Thymus (tissue), 11 donors: ENCODE results near the gene DMRT1. TPM values are rescaled to one million over a fixed set of nuclear protein-coding genes. Genes with fewer than 3 reads are reported as not detected.
"Not testable (repeated sequence)": the region's sequence is repeated elsewhere in the genome, so short reads cannot be mapped to it uniquely, and the experiment has no call there.

Experiments used
- DNase-seq, 9 donors: peaks; one replicate each; pipeline ENCODE4 v3.0.0-alpha.2; 2013; ENCODE audit warnings: low spot score in 9 of 9, low read depth in 6 of 9, missing footprints in 1 of 9
- H3K27ac ChIP-seq, 2 donors: one replicate each; pipeline ENCODE4 v1.5.1; 2013; ENCODE audit warnings: control low read depth in 1 of 2, low read depth in 1 of 2, low read length in 1 of 2, mild to moderate bottlenecking in 1 of 2, moderate library complexity in 1 of 2
- H3K27me3 ChIP-seq, 2 donors: one replicate each; pipeline ENCODE4 v1.5.1; 2013; ENCODE audit warnings: low read length in 1 of 2; ENCODE audit not compliant: control insufficient read depth in 2 of 2, insufficient read depth in 1 of 2
- H3K36me3 ChIP-seq, 2 donors: one replicate each; pipeline ENCODE4 v1.5.1; 2013; ENCODE audit warnings: low read length in 1 of 2, mild to moderate bottlenecking in 1 of 2, moderate library complexity in 1 of 2; ENCODE audit not compliant: control insufficient read depth in 2 of 2, insufficient read depth in 2 of 2
- H3K4me1 ChIP-seq, 2 donors: one replicate each; pipeline ENCODE4 v1.5.1; 2013; ENCODE audit warnings: low read length in 2 of 2; ENCODE audit not compliant: control insufficient read depth in 2 of 2, insufficient read depth in 2 of 2
- H3K4me3 ChIP-seq, 2 donors: one replicate each; pipeline ENCODE4 v1.5.1; 2013; ENCODE audit warnings: low read length in 2 of 2, control low read depth in 1 of 2, mild to moderate bottlenecking in 1 of 2
- H3K9me3 ChIP-seq, 2 donors: one replicate each; pipeline ENCODE4 v1.5.1; 2013; ENCODE audit warnings: low read length in 1 of 2, mild to moderate bottlenecking in 1 of 2; ENCODE audit not compliant: control insufficient read depth in 2 of 2, insufficient read depth in 1 of 2
- WGBS: extraction: QIAGEN DNeasy Blood & Tissue Kit; methylation state at CpG from one replicate; pipeline ENCODE4 v1.1.7; 2013; 5-methylcytosine and 5-hydroxymethylcytosine counted together
- polyA plus RNA-seq: library from polyadenylated mRNA; stranded (reverse); fragments of 200-250 nt; gene quantifications from one replicate; pipeline ENCODE4 v1.2.3, GENCODE V29; 2013
- total RNA-seq: library from RNA; stranded (reverse); fragments of 120-200 nt; gene quantifications from one replicate; pipeline ENCODE4 v1.2.4, GENCODE V29; 2013
- donor health status: healthy.

Gene DMRT1
- total and polyA plus RNA-seq, 2 donors: 0.05 to 0.37 TPM

DNA sequence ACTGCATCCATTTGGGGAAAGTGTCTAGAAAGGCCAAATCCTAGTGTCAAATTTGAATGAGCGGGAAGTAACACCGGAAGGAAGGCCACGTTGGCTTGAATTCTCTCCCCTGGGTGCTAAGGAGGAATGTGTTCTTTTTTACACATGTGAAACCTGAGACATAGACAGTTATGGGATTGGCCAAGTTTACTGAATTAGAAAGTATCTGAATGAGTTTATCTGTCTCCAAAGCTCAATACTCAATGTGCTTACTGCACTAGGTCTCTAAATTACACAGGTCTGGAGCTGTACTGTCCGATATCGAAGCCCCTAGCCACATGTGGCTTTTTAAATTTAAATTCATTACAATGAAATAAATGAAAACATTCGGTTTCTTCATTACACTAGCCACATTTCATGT lies 6.0 kb downstream of the DMRT1 start:
- no peak overlapping the region for H3K4me3 ChIP-seq
- peaks cover 24 to 40% of the 10 kb centered on the region in 2 donors for H3K27me3 ChIP-seq
- no peaks in the 10 kb centered on the region for H3K9me3 ChIP-seq
- no peaks in the 10 kb centered on the region for H3K36me3 ChIP-seq
- WGBS: 56% methylated on average over 6 of the region's 6 CpGs
- no peak overlapping the region for H3K27ac ChIP-seq
- no peak for DNase-seq
- no peaks in the 10 kb centered on the region for H3K4me1 ChIP-seq

DNA sequence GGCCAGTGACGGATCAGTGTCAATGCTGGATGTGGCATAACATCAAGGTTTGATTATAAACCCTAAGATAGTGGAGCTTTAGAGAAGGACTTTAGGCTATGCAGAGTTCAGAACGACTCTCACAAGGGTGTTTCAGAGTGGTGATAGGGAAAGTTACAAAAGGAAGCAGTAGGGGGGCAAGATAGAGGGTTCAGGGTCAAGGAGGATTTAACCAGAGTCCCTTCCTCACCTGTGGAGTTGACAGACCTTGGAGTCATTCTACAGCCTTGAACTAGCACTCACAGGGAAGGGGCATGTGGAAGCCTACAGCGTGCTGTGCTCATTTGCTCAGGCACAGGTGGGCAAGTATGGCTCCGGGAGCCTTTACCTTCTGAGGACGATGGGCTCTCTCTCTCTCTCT lies 7.9 kb downstream of the DMRT1 start:
- no peaks in the 10 kb centered on the region for H3K9me3 ChIP-seq
- 70% methylated on average over 5 of the region's 5 CpGs for WGBS
- H3K4me3 ChIP-seq: no peak overlapping the region
- no peak for DNase-seq
- no peaks in the 10 kb centered on the region for H3K4me1 ChIP-seq
- H3K36me3 ChIP-seq: no peaks in the 10 kb centered on the region
- peaks cover 13 to 22% of the 10 kb centered on the region in 2 donors for H3K27me3 ChIP-seq
- H3K27ac ChIP-seq: no peak overlapping the region

DNA sequence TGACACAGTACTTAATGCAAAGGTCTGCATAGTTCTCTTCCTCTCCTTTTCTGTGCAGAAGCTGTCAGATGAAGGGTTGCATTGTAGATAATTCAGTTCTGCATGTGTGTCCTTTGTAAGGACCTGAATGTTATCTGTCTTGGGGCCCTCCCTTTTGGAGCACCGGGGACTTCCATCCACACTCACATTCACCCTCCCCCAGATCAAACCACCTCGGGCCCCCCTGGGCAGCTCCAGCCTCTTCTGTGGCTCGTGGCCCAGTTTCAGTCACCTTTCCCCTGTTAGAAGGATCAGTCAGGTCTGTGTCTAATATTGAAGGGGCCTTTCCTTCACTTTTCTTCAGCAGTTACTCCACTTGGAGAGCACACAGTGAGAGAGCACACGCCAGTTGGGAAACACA lies 11.0 kb downstream of the DMRT1 start:
- no peaks in the 10 kb centered on the region for H3K9me3 ChIP-seq
- no peak overlapping the region for H3K27ac ChIP-seq
- H3K4me1 ChIP-seq: no peaks in the 10 kb centered on the region
- H3K27me3 ChIP-seq: no peaks in the 10 kb centered on the region
- no peaks in the 10 kb centered on the region for H3K36me3 ChIP-seq
- WGBS: 67% methylated on average over 4 of the region's 4 CpGs
- H3K4me3 ChIP-seq: no peak overlapping the region
- no peak for DNase-seq

DNA sequence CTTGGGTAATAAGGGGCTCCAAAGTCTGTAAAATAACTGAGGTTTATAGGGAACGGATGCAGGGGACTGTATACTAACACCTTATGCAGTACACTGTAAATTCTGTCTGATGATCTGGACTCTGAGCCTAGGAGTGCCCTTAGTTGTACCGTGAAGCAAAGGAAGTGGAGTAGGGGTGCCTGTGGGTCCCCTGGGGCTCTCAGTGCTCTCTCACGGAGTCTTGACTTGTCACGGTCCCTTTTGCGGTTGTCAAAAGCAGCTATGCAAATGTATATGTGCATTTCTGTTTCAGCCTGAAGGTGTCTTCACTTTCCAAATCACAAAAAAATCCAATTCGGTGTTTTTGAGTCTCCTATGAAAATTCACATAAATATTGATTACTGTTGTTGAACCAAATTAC lies 17.8 kb downstream of the DMRT1 start:
- Histone ChIP-seq H3K27me3 (no peaks in the 10 kb centered on the region), H3K36me3 (no peaks in the 10 kb centered on the region), H3K9me3 (no peaks in the 10 kb centered on the region), H3K27ac (no peak overlapping the region), H3K4me3 (no peak overlapping the region), H3K4me1 (no peaks in the 10 kb centered on the region)
- no peak for DNase-seq
- WGBS: 64% methylated on average over 6 of the region's 6 CpGs

DNA sequence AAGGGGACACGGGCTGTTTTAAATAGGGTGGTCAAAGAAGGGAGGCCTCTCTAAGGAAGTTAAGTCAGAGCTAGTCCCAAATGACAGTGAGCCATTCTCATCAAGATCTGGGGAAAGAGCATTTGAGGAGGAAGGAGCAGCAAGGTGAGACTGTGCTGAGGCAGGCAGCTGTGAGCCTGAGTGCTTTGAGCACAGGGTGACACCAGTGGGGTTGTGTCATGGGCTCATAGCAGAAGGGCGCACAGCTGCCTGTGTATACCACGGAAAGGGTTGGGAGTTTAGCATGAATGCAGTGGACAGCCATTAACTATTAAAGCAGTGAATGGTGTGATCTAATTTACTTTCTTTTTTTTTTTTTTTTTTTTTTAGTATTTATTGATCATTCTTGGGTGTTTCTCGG lies 19.2 kb downstream of the DMRT1 start:
- Histone ChIP-seq H3K27me3 (no peaks in the 10 kb centered on the region), H3K27ac (no peak overlapping the region)
- 92% methylated on average over 3 of the region's 4 CpGs for WGBS

GRCh38 chr9:861525-861924 lies 20.0 kb downstream of the DMRT1 start:
- H3K36me3 ChIP-seq, H3K4me1 ChIP-seq, DNase-seq, H3K9me3 ChIP-seq, H3K4me3 ChIP-seq, H3K27me3 ChIP-seq, H3K27ac ChIP-seq: not testable (repeated sequence)
- 97% methylated on average over 30 of the region's 30 CpGs for WGBS

More for the DNA sequence above, 19.2 kb downstream of the DMRT1 start:
- Histone ChIP-seq H3K36me3 (no peaks in the 10 kb centered on the region), H3K4me3 (no peak overlapping the region), H3K9me3 (no peaks in the 10 kb centered on the region), H3K4me1 (no peaks in the 10 kb centered on the region)
- DNase-seq: no peak

DNA sequence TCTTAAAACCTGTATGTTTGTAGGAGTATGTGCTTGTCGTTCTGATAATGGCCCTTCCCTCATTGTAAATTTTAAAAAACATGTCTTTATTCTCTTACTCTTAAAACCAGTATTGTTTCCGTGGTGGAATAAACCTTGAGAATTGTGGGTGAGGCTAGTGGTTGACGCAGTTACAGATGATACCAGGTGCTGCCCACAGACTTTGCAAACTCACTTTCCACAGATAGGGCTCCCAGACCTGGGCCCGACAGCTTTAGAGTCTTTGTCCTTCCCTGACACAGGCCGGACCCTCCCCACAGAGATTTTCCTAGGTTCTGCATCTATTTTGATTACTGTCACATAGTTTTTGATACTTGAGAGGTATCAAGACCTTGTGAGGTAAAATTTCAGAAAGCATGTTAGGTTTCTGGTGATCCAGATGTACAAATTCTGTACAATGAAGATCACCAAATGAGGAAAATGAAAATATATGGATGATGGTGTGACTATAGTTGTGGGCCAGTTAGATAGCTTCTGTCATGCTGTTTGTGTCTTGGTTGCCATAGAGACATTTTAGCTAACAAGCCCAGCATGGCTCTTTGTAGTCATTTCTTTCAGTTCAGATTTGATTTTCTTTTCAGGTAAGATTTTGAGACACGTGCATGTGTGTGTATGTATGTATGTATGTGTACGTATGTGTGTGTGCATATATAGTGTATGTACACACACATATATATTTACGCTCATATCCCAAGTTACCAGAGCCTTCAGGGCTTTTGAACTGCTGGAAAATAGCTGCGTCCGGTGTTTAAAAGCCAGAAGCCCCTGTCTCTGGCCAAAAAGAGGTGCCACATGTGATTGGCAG lies 33.8 kb downstream of the DMRT1 start:
- Histone ChIP-seq H3K36me3 (no peaks in the 10 kb centered on the region), H3K4me1 (no peaks in the 10 kb centered on the region), H3K9me3 (no peaks in the 10 kb centered on the region), H3K4me3 (no peak overlapping the region), H3K27me3 (peaks cover 0 to 4% of the 10 kb centered on the region in 2 donors), H3K27ac (no peak overlapping the region)
- WGBS: 83% methylated on average over 10 of the region's 10 CpGs
- no peak for DNase-seq

- H3K9me3 ChIP-seq: no peaks in the 10 kb centered on the region
- no peak for DNase-seq
Observed at GRCh38 chr9:876425-876824, 34.9 kb downstream of the DMRT1 start.

DNA sequence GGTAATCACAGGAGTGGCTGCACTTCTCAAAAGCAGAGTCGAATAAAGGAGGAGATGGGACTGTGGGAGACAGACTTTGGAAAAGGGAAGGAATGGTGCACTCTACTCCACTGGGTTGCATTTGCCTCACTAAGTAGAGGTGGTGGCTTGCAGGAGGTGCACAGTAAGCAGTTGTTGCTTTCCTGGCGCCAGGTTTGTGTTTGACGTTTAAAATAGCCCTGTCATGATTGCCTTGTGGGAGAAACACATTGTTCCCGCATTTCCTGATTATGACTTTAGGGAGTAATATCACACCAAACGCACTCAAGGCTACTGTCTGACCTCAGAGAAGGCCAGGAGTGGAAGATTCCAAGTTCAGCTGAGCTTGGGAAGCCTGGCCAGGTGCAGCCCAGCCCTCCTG lies 36.7 kb downstream of the DMRT1 start:
- H3K4me3 ChIP-seq: no peak overlapping the region
- no peaks in the 10 kb centered on the region for H3K36me3 ChIP-seq
- no peak for DNase-seq
- WGBS: 42% methylated on average over 5 of the region's 5 CpGs
- H3K9me3 ChIP-seq: no peaks in the 10 kb centered on the region
- H3K4me1 ChIP-seq: no peaks in the 10 kb centered on the region
- H3K27ac ChIP-seq: no peak overlapping the region
- H3K27me3 ChIP-seq: peaks cover 0 to 7% of the 10 kb centered on the region in 2 donors

More at GRCh38 chr9:876425-876824, 34.9 kb downstream of the DMRT1 start:
- WGBS: 93% methylated on average over 4 of the region's 4 CpGs
- Histone ChIP-seq H3K4me3 (no peak overlapping the region), H3K27me3 (peaks cover 0 to 4% of the 10 kb centered on the region in 2 donors), H3K36me3 (no peaks in the 10 kb centered on the region), H3K27ac (no peak overlapping the region), H3K4me1 (no peaks in the 10 kb centered on the region)
